Trophoblast cell (in vitro differentiated cells and primary cell): Measurements from ENCODE around the gene FER.
"Not testable (repeated sequence)": the region's sequence is repeated elsewhere in the genome, so short reads cannot be mapped to it uniquely, and the experiment has no call there.

Source experiments
- DNase-seq, 2 donors: peaks; one replicate each; pipeline ENCODE4 v3.0.0-alpha.2; 2016
- H2AFZ ChIP-seq: 2 replicates; pipeline ENCODE4 v1.6.1; 2013; ENCODE audit warnings: low read length, moderate library complexity, mild to moderate bottlenecking; ENCODE audit not compliant: insufficient read depth, poor library complexity
- H2AK5ac ChIP-seq: 2 replicates; pipeline ENCODE4 v1.6.1; 2013; ENCODE audit warnings: mild to moderate bottlenecking, low read length
- H2BK120ac ChIP-seq: 2 replicates; pipeline ENCODE4 v1.6.1; 2013; ENCODE audit warnings: low read length, mild to moderate bottlenecking, moderate library complexity; ENCODE audit not compliant: insufficient read depth, poor library complexity
- H2BK12ac ChIP-seq: 2 replicates; pipeline ENCODE4 v1.6.1; 2013; ENCODE audit warnings: mild to moderate bottlenecking, low read length, moderate library complexity
- H2BK5ac ChIP-seq: 2 replicates; pipeline ENCODE4 v1.6.1; 2013; ENCODE audit warnings: low read length, low read depth, moderate library complexity, mild to moderate bottlenecking; ENCODE audit not compliant: poor library complexity
- H3K14ac ChIP-seq: 2 replicates; pipeline ENCODE4 v1.6.1; 2013; ENCODE audit warnings: mild to moderate bottlenecking, low read length
- H3K18ac ChIP-seq: 2 replicates; pipeline ENCODE4 v1.6.1; 2013; ENCODE audit warnings: mild to moderate bottlenecking, low read length
- H3K23ac ChIP-seq: 2 replicates; pipeline ENCODE4 v1.6.1; 2013; ENCODE audit warnings: low read length
- H3K27ac ChIP-seq: 2 replicates; pipeline ENCODE4 v1.5.1; 2013; ENCODE audit warnings: low read depth, mild to moderate bottlenecking, inconsistent platforms, low read length, moderate library complexity
- H3K27me3 ChIP-seq: 2 replicates; pipeline ENCODE4 v1.6.1; 2013; ENCODE audit warnings: inconsistent platforms, mild to moderate bottlenecking, low read length, moderate library complexity; ENCODE audit not compliant: insufficient read depth
- H3K36me3 ChIP-seq, 2 experiments: 1 replicate in 1 of 2; 2 replicates in 1 of 2; pipeline ENCODE4 v1.6.1; 2013; ENCODE audit warnings: low read length in 2 of 2, mild to moderate bottlenecking in 2 of 2, moderate library complexity in 1 of 2; ENCODE audit not compliant: insufficient read depth in 2 of 2, control insufficient read depth in 1 of 2
- H3K4ac ChIP-seq: 2 replicates; pipeline ENCODE4 v1.6.1; 2013; ENCODE audit warnings: low read depth, mild to moderate bottlenecking, low read length, moderate library complexity
- H3K4me1 ChIP-seq, 2 experiments: 1 replicate in 1 of 2; 2 replicates in 1 of 2; pipeline ENCODE4 v1.6.1; 2013; ENCODE audit warnings: low read length in 2 of 2, mild to moderate bottlenecking in 2 of 2, moderate library complexity in 1 of 2; ENCODE audit not compliant: insufficient read depth in 2 of 2, control insufficient read depth in 1 of 2
- H3K4me2 ChIP-seq: 2 replicates; pipeline ENCODE4 v1.6.1; 2013; ENCODE audit warnings: inconsistent platforms, mild to moderate bottlenecking, low read length, moderate library complexity
- H3K4me3 ChIP-seq: 2 replicates; pipeline ENCODE4 v1.5.1; 2013; ENCODE audit warnings: mild to moderate bottlenecking, low read depth, low read length, inconsistent platforms
- H3K79me1 ChIP-seq: one replicate; pipeline ENCODE4 v1.6.1; 2013; ENCODE audit warnings: low read length
- H3K79me2 ChIP-seq: 2 replicates; pipeline ENCODE4 v1.6.1; 2013; ENCODE audit warnings: low read length, mild to moderate bottlenecking; ENCODE audit not compliant: control insufficient read depth, insufficient read depth, poor library complexity
- H3K9ac ChIP-seq: 2 replicates; pipeline ENCODE4 v1.6.1; 2013; ENCODE audit warnings: mild to moderate bottlenecking, low read length
- H3K9me3 ChIP-seq: 2 replicates; pipeline ENCODE4 v1.6.1; 2013; ENCODE audit warnings: low read depth, mild to moderate bottlenecking, control low read depth, inconsistent platforms, low read length; ENCODE audit not compliant: insufficient read depth
- H4K12ac ChIP-seq: 2 replicates; pipeline ENCODE4 v1.6.1; 2013; ENCODE audit warnings: low read depth, mild to moderate bottlenecking, low read length, moderate library complexity
- H4K8ac ChIP-seq: 2 replicates; pipeline ENCODE4 v1.6.1; 2013; ENCODE audit warnings: low read depth, mild to moderate bottlenecking, low read length, moderate library complexity
- H4K91ac ChIP-seq: one replicate; pipeline ENCODE4 v1.6.1; 2013; ENCODE audit warnings: low read depth, mild to moderate bottlenecking, low read length, moderate library complexity
- WGBS: extraction: QIAGEN DNeasy Blood & Tissue Kit; methylation state at CpG from one replicate; pipeline ENCODE4 v1.1.7; 2013; ENCODE audit warnings: missing lambda C conversion rate; ENCODE audit not compliant: insufficient read length, insufficient coverage; ENCODE audit errors: extremely low coverage; 5-methylcytosine and 5-hydroxymethylcytosine counted together

Gene FER

GRCh38 chr5:108773330-108773729 is 25.6 kb downstream of the FER start:
- no peak overlapping the region for H4K12ac ChIP-seq
- no peaks in the 10 kb centered on the region for H3K4me1 ChIP-seq
- H3K4me3 ChIP-seq: no peak overlapping the region
- no peak overlapping the region for H3K4ac ChIP-seq
- H3K79me1 ChIP-seq: no peaks in the 10 kb centered on the region
- H3K9me3 ChIP-seq: no peaks in the 10 kb centered on the region
- no peak overlapping the region for H2AFZ ChIP-seq
- H3K9ac ChIP-seq: no peak overlapping the region
- no peak overlapping the region for H2BK120ac ChIP-seq
- no CpG with 5 or more reads among the region's 2 CpGs for WGBS
- no peak overlapping the region for H2BK5ac ChIP-seq
- H3K27ac ChIP-seq: no peak overlapping the region
- H3K36me3 ChIP-seq: peaks cover 0 to 2% of the 10 kb centered on the region in 2 experiments
- no peak overlapping the region for H3K18ac ChIP-seq
- DNase-seq: no peak
- H3K14ac ChIP-seq: no peak overlapping the region
- H3K4me2 ChIP-seq: no peak overlapping the region
- H3K27me3 ChIP-seq: no peaks in the 10 kb centered on the region
- H2BK12ac ChIP-seq: no peak overlapping the region
- no peak overlapping the region for H4K91ac ChIP-seq
- H3K23ac ChIP-seq: no peak overlapping the region
- H2AK5ac ChIP-seq: no peak overlapping the region
- H4K8ac ChIP-seq: no peak overlapping the region
- no peaks in the 10 kb centered on the region for H3K79me2 ChIP-seq

- WGBS: no CpG with 5 or more reads among the region's 2 CpGs
- not testable (repeated sequence) for H3K14ac ChIP-seq, H3K36me3 ChIP-seq, H3K9ac ChIP-seq, H2BK12ac ChIP-seq, H3K23ac ChIP-seq, H3K27ac ChIP-seq, H3K79me1 ChIP-seq, H3K4me2 ChIP-seq, H3K9me3 ChIP-seq, H2AFZ ChIP-seq, H4K91ac ChIP-seq, H4K8ac ChIP-seq, H2AK5ac ChIP-seq, H3K4me3 ChIP-seq, H2BK5ac ChIP-seq, H3K79me2 ChIP-seq, H3K4ac ChIP-seq, H2BK120ac ChIP-seq, H4K12ac ChIP-seq, H3K27me3 ChIP-seq, H3K18ac ChIP-seq, DNase-seq, H3K4me1 ChIP-seq
These were observed 26.4 kb downstream of the FER start for GRCh38 chr5:108774079-108774478.

- H3K9me3 ChIP-seq, H3K79me1 ChIP-seq, H4K12ac ChIP-seq, H3K79me2 ChIP-seq, H3K4me1 ChIP-seq, H3K4me2 ChIP-seq, H2BK120ac ChIP-seq, H3K9ac ChIP-seq, H3K36me3 ChIP-seq, H3K23ac ChIP-seq, H4K8ac ChIP-seq, DNase-seq, H4K91ac ChIP-seq, H2AFZ ChIP-seq, H3K4ac ChIP-seq, H3K27ac ChIP-seq, H3K4me3 ChIP-seq, H3K27me3 ChIP-seq, H2AK5ac ChIP-seq, H2BK5ac ChIP-seq, H3K18ac ChIP-seq, H2BK12ac ChIP-seq, H3K14ac ChIP-seq: not testable (repeated sequence)
- WGBS: no CpG with 5 or more reads among the region's 3 CpGs
These were observed 29.9 kb downstream of the FER start for GRCh38 chr5:108777582-108777981.

- H3K9me3 ChIP-seq: peaks cover 13% of the 10 kb centered on the region
- H3K23ac ChIP-seq, H2AK5ac ChIP-seq, H3K4me1 ChIP-seq, H2BK5ac ChIP-seq, H2BK120ac ChIP-seq, H3K79me1 ChIP-seq, H3K4ac ChIP-seq, DNase-seq, H3K14ac ChIP-seq, H2BK12ac ChIP-seq, H4K8ac ChIP-seq, H3K27ac ChIP-seq, H4K91ac ChIP-seq, H3K9ac ChIP-seq, H4K12ac ChIP-seq, H2AFZ ChIP-seq, H3K27me3 ChIP-seq, H3K4me3 ChIP-seq, H3K18ac ChIP-seq, H3K4me2 ChIP-seq, H3K79me2 ChIP-seq: not testable (repeated sequence)
- H3K36me3 ChIP-seq: peaks cover 15 to 23% of the 10 kb centered on the region in 2 experiments
- no CpG with 5 or more reads among the region's 4 CpGs for WGBS
These were observed 36.9 kb downstream of the FER start for GRCh38 chr5:108784577-108784976.
